IPS-NIHi11 (cell line): ENCODE results near the gene CXCL1.

Experiments
- DNase-seq: peaks from one replicate; pipeline ENCODE4 v3.0.0; 2012; ENCODE audit warnings: mixed read lengths, low spot score

The CXCL1 gene

GRCh38 chr4:73869130-73870055, at the start of gene CXCL1:
TSS of gene CXCL1 (plus strand) at chr4:73869393. CDS start at chr4:73869471, 78 bp downstream.
- peak; percentile 45 for DNase-seq

- no peak for DNase-seq
Measured at GRCh38 chr4:73821325-73821724, 47.9 kb upstream of the CXCL1 start.

- DNase-seq = no peak
Measured at GRCh38 chr4:73822389-73822788, 46.8 kb upstream of the CXCL1 start.

- no peak for DNase-seq
Measured at GRCh38 chr4:73822812-73823504, 46.2 kb upstream of the CXCL1 start.

GRCh38 chr4:73823760-73824159, 45.4 kb upstream of the CXCL1 start:
- no peak for DNase-seq

- DNase-seq = no peak
Measured at GRCh38 chr4:73828956-73829355, 40.2 kb upstream of the CXCL1 start.

GRCh38 chr4:73831569-73831968, 37.6 kb upstream of the CXCL1 start:
- DNase-seq = no peak

GRCh38 chr4:73832651-73833237, 36.4 kb upstream of the CXCL1 start:
- DNase-seq = no peak

GRCh38 chr4:73836373-73837279, 32.6 kb upstream of the CXCL1 start, which contains the start of gene CXCL6:
TSS of gene CXCL6 (plus strand) at chr4:73836678. CDS start at chr4:73836751, 73 bp downstream.
- DNase-seq = peak; percentile 68

- DNase-seq = no peak
Measured at GRCh38 chr4:73839071-73839470, 30.1 kb upstream of the CXCL1 start.

GRCh38 chr4:73839715-73840114, 29.5 kb upstream of the CXCL1 start:
- no peak for DNase-seq

GRCh38 chr4:73841243-73841925, 27.8 kb upstream of the CXCL1 start:
- DNase-seq = no peak

GRCh38 chr4:73842696-73843095, 26.5 kb upstream of the CXCL1 start:
- no peak for DNase-seq

GRCh38 chr4:73843369-73843768, 25.8 kb upstream of the CXCL1 start:
- DNase-seq = no peak

- DNase-seq = no peak
Measured at GRCh38 chr4:73844345-73844744, 24.8 kb upstream of the CXCL1 start.

GRCh38 chr4:73844806-73845205, 24.4 kb upstream of the CXCL1 start:
- DNase-seq = no peak

GRCh38 chr4:73847526-73848182, 21.5 kb upstream of the CXCL1 start:
- no peak for DNase-seq

- DNase-seq = no peak
Measured at GRCh38 chr4:73848183-73848777, 20.9 kb upstream of the CXCL1 start.

GRCh38 chr4:73850261-73850970, 18.8 kb upstream of the CXCL1 start:
- no peak for DNase-seq
